MCF 10A (cell line): ENCODE measurements around the gene AHCY. TPM values are rescaled to one million over a fixed set of nuclear protein-coding genes. Genes with fewer than 3 reads are reported as not detected.
"Not testable (repeated sequence)": the region's sequence is repeated elsewhere in the genome, so short reads cannot be mapped to it uniquely, and the experiment has no call there.

Experiments used
- BruUV-seq: library from RNA; stranded (reverse); fragments of 400-500 nt; replicated peaks from 2 replicates; lab custom pipeline; 2021; lab: Mats Ljungman, UMichigan
- CTCF ChIA-PET: fragments of 300-600 bp; sonication (Branson Sonifier 250); formaldehyde crosslinking; extraction: SDS; loops from one replicate; lab custom pipeline; 2021; ENCODE audit warnings: antibody characterized with exemption, inconsistent platforms; lab: Yijun Ruan, JAX
- POLR2A ChIA-PET: fragments of 300-600, 350-650 bp; sonication (Branson Sonifier 250); formaldehyde crosslinking; extraction: SDS; loops from one replicate; lab custom pipeline; 2020; ENCODE audit warnings: antibody characterized with exemption, inconsistent platforms; lab: Yijun Ruan, JAX
- DNase-seq: peaks from one replicate; pipeline ENCODE4 v3.0.0-alpha.2; 2018; ENCODE audit not compliant: unreplicated experiment
- H3K27ac Mint-ChIP-seq: one replicate; pipeline ENCODE4 v1.8.0; 2022; ENCODE audit warnings: mild to moderate bottlenecking, low read depth, mixed read lengths; ENCODE audit not compliant: unreplicated experiment
- H3K27me3 Mint-ChIP-seq: one replicate; pipeline ENCODE4 v1.8.0; 2022; ENCODE audit warnings: mixed read lengths; ENCODE audit not compliant: insufficient read depth, unreplicated experiment
- H3K36me3 Mint-ChIP-seq: one replicate; pipeline ENCODE4 v1.8.0; 2022; ENCODE audit warnings: mild to moderate bottlenecking, moderate library complexity, mixed read lengths; ENCODE audit not compliant: insufficient read depth, unreplicated experiment
- H3K4me1 Mint-ChIP-seq: one replicate; pipeline ENCODE4 v1.8.0; 2022; ENCODE audit warnings: mixed read lengths; ENCODE audit not compliant: insufficient read depth, unreplicated experiment
- H3K4me3 Mint-ChIP-seq: one replicate; pipeline ENCODE4 v1.8.0; 2022; ENCODE audit warnings: mild to moderate bottlenecking, moderate library complexity, mixed read lengths; ENCODE audit not compliant: unreplicated experiment
- H3K9me3 Mint-ChIP-seq: one replicate; pipeline ENCODE4 v1.8.0; 2022; ENCODE audit warnings: mixed read lengths; ENCODE audit not compliant: unreplicated experiment
- intact Hi-C: fragments of 100-400 bp; cut with micrococcal nuclease; formaldehyde crosslinking; loops from 2 replicates; pipeline ENCODE4 v1.14.1; 2022
- total RNA-seq: library from RNA; stranded (reverse); gene quantifications from 2 replicates; pipeline ENCODE4 v1.2.3, GENCODE V29; 2022
- TF ChIP-seq, protein P1 (sequence below): fragments of 200-600 bp; IDR thresholded peaks from one replicate; pipeline ENCODE4 v1.8.0; 2022; ENCODE audit warnings: antibody characterized with exemption, mild to moderate bottlenecking; ENCODE audit not compliant: unreplicated experiment

The AHCY gene
- total RNA-seq, 1 experiment from 2014 or later, result 175 TPM

DNA sequence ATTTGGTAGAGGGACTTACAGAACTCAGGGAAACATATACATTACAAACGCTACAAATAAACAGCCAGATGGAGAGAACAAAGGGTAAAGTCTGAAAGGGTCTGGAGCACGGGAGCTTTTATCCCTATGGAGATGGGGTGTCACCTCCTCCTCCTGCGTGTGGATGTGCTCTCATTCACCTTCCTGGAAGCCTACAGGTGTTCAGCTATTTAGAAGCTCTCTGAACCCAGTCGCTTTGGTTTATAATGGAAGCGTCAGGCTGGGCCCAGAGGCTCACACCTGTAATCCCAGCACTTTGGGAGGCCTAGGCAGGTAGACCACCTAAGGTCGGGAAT, 42.2 kb upstream of the AHCY start:
- BruUV-seq, result no TSS peak

GRCh38 chr20:34344238-34344637, 41.1 kb upstream of the AHCY start:
- H3K27ac Mint-ChIP-seq, result no peak overlapping the region
- H3K4me3 Mint-ChIP-seq, result no peak overlapping the region
- ChIA-PET CTCF (interaction anchor here (0.6 to 0.7 kb wide), 2 partner anchors 126 to 177 kb away, joined by 3 to 5 read pairs; no protein-coding TSS in a partner anchor), POLR2A (interaction anchor here (0.7 to 2.1 kb wide), 2 partner anchors 9 to 19 kb away, joined by 3 to 6 read pairs; partner anchors contain the start of gene ITCH)
- TF ChIP-seq, protein P1, sequence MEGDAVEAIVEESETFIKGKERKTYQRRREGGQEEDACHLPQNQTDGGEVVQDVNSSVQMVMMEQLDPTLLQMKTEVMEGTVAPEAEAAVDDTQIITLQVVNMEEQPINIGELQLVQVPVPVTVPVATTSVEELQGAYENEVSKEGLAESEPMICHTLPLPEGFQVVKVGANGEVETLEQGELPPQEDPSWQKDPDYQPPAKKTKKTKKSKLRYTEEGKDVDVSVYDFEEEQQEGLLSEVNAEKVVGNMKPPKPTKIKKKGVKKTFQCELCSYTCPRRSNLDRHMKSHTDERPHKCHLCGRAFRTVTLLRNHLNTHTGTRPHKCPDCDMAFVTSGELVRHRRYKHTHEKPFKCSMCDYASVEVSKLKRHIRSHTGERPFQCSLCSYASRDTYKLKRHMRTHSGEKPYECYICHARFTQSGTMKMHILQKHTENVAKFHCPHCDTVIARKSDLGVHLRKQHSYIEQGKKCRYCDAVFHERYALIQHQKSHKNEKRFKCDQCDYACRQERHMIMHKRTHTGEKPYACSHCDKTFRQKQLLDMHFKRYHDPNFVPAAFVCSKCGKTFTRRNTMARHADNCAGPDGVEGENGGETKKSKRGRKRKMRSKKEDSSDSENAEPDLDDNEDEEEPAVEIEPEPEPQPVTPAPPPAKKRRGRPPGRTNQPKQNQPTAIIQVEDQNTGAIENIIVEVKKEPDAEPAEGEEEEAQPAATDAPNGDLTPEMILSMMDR, result no peak
- intact Hi-C loops, result no loop called here
- H3K27me3 Mint-ChIP-seq, result no peaks in the 10 kb centered on the region
- H3K9me3 Mint-ChIP-seq, result no peaks in the 10 kb centered on the region
- peaks cover under 1% of the 10 kb centered on the region for H3K36me3 Mint-ChIP-seq
- H3K4me1 Mint-ChIP-seq, result peaks cover 6% of the 10 kb centered on the region
- DNase-seq, result no peak
- BruUV-seq, result no TSS peak

More for the DNA sequence above, 42.2 kb upstream of the AHCY start:
- no peaks in the 10 kb centered on the region for H3K27me3 Mint-ChIP-seq
- peaks cover 6% of the 10 kb centered on the region for H3K4me1 Mint-ChIP-seq
- POLR2A ChIA-PET, result interaction anchor here (0.7 to 2.1 kb wide), 2 partner anchors 9 to 18 kb away, joined by 5 to 6 read pairs; partner anchors contain the start of gene ITCH
- no peak for DNase-seq
- intact Hi-C loops, result no loop called here
- H3K27ac Mint-ChIP-seq, result no peak overlapping the region
- no peaks in the 10 kb centered on the region for H3K9me3 Mint-ChIP-seq
- CTCF ChIA-PET, result interaction anchor here (2.1 kb wide), 1 partner anchor 33 kb away, joined by 8 read pairs; no protein-coding TSS in a partner anchor
- TF ChIP-seq, protein P1, result no peak
- peaks cover 4% of the 10 kb centered on the region for H3K36me3 Mint-ChIP-seq
- no peak overlapping the region for H3K4me3 Mint-ChIP-seq

DNA sequence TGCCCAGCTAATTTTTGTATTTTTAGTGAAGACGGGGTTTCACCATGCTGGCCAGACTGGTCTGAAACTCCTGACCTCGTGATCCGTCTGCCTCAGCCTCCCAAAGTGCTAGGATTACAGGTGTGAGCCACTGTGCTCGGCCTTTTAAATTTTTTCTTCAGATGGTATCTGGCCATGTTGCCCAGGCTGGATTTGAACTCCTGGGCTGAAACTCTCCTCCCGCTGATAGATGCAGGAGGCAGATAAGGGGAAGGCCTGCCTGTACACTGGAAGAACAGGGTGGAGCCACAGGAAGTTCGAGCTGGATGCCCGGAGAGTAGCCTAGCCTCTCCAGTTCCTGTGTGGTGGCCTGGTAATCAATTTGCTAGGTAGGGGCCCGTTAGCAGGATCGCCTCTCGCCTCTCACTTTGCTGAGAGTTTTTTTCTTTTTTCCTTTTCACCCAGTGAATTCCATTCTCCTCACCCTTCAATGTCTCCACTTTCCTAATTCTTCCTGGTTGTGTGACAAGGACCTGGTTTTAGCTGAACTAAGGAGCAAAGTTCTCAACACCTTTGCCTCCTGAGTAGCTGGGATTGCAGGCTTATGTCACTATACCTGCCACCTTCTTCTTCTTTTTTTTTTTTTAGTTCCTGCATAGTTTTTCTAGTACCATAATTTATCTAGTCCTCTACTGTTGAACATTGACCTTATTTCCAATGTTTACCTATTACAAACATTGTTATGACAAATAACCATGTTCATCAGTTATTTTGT, 40.5 kb upstream of the AHCY start:
- no peak overlapping the region for H3K27ac Mint-ChIP-seq
- intact Hi-C loops, result no loop called here
- no TSS peak for BruUV-seq
- no peaks in the 10 kb centered on the region for H3K27me3 Mint-ChIP-seq
- DNase-seq, result no peak
- H3K9me3 Mint-ChIP-seq, result no peaks in the 10 kb centered on the region
- peaks cover 6% of the 10 kb centered on the region for H3K4me1 Mint-ChIP-seq
- ChIA-PET POLR2A (no interaction called here), CTCF (interaction anchor here (0.6 to 1.6 kb wide), 3 partner anchors 30 to 177 kb away, joined by 3 to 5 read pairs (median 4); no protein-coding TSS in a partner anchor)
- no peak overlapping the region for H3K4me3 Mint-ChIP-seq
- TF ChIP-seq, protein P1, result no peak
- H3K36me3 Mint-ChIP-seq, result no peaks in the 10 kb centered on the region

- H3K27ac Mint-ChIP-seq, H3K4me3 Mint-ChIP-seq, H3K27me3 Mint-ChIP-seq, BruUV-seq, H3K9me3 Mint-ChIP-seq, DNase-seq, H3K4me1 Mint-ChIP-seq, H3K36me3 Mint-ChIP-seq, intact Hi-C loops: not testable (repeated sequence)
- CTCF ChIA-PET, result interaction anchor here (0.7 to 0.9 kb wide), 2 partner anchors 28 to 584 kb away, joined by 3 read pairs; no protein-coding TSS in a partner anchor
- POLR2A ChIA-PET, result interaction anchor here (0.9 to 9.5 kb wide), 5 partner anchors 22 to 65 kb away, joined by 3 to 70 read pairs (median 3); partner anchors contain the start of gene ITCH
These were observed 38.0 kb upstream of the AHCY start for GRCh38 chr20:34341199-34341598.

- ChIA-PET CTCF (interaction anchor here (0.7 to 1.1 kb wide), 3 partner anchors 24 to 28 kb away, joined by 3 to 8 read pairs (median 3); no protein-coding TSS in a partner anchor), POLR2A (interaction anchor here (0.9 to 9.5 kb wide), 5 partner anchors 23 to 65 kb away, joined by 3 to 70 read pairs (median 3); partner anchors contain the start of gene ITCH)
- intact Hi-C loops, H3K4me3 Mint-ChIP-seq, H3K9me3 Mint-ChIP-seq, H3K36me3 Mint-ChIP-seq, BruUV-seq, DNase-seq, H3K27me3 Mint-ChIP-seq, H3K4me1 Mint-ChIP-seq, H3K27ac Mint-ChIP-seq: not testable (repeated sequence)
These were observed 37.6 kb upstream of the AHCY start for GRCh38 chr20:34340726-34341125.
